HT1080 (cell line): ENCODE results near the gene RSPH3. TPM values are rescaled to one million over a fixed set of nuclear protein-coding genes. Genes with fewer than 3 reads are reported as not detected.
"Not testable (repeated sequence)": the region's sequence is repeated elsewhere in the genome, so short reads cannot be mapped to it uniquely, and the experiment has no call there.

Source experiments
- DNase-seq: peaks from one replicate; pipeline ENCODE4 v3.0.0-alpha.2; 2015; ENCODE audit warnings: low read depth
- total RNA-seq: library from RNA; depleted of rRNA; stranded (reverse); fragments of >200 nt; shearing (Covaris generic); gene quantifications from 2 replicates; pipeline ENCODE4 v1.2.3, GENCODE V29; 2014

The RSPH3 gene
- total RNA-seq, 1 experiment from 2014 or later, result 1.7 TPM

- not testable (repeated sequence) for DNase-seq
Observed at GRCh38 chr6:159025224-159025623, 25.2 kb upstream of the RSPH3 start.

GRCh38 chr6:159023893-159024292 is 23.9 kb upstream of the RSPH3 start:
- no peak for DNase-seq

GRCh38 chr6:159020011-159020410 is 20.0 kb upstream of the RSPH3 start:
- DNase-seq, result no peak

- DNase-seq, result no peak
Observed at GRCh38 chr6:159017757-159018559, 18.0 kb upstream of the RSPH3 start.

GRCh38 chr6:159014406-159014805 is 14.4 kb upstream of the RSPH3 start:
- no peak for DNase-seq

- DNase-seq, result no peak
Observed at GRCh38 chr6:159013229-159013628, 13.2 kb upstream of the RSPH3 start.

- DNase-seq, result peak; percentile 52
Observed at GRCh38 chr6:159012201-159012600, 12.2 kb upstream of the RSPH3 start.

- DNase-seq, result not testable (repeated sequence)
Observed at GRCh38 chr6:159010037-159010612, 10.1 kb upstream of the RSPH3 start.

- DNase-seq, result no peak
Observed at GRCh38 chr6:159008656-159009288, 8.8 kb upstream of the RSPH3 start.

- DNase-seq, result no peak
Observed at GRCh38 chr6:159007510-159007909, 7.5 kb upstream of the RSPH3 start.

- DNase-seq, result no peak
Observed at GRCh38 chr6:159005436-159005835, 5.4 kb upstream of the RSPH3 start.

- no peak for DNase-seq
Observed at GRCh38 chr6:159004592-159004991, 4.6 kb upstream of the RSPH3 start.

- DNase-seq, result peak; percentile 77
Observed at GRCh38 chr6:159002432-159003155, 2.6 kb upstream of the RSPH3 start.

GRCh38 chr6:158999154-158999665 is 792 bp downstream of the RSPH3 start:
- DNase-seq, result no peak

- no peak for DNase-seq
Observed at GRCh38 chr6:158996856-158997255, 3.1 kb downstream of the RSPH3 start.

- DNase-seq, result no peak
Observed at GRCh38 chr6:158993639-158994038, 6.4 kb downstream of the RSPH3 start.

- DNase-seq, result no peak
Observed at GRCh38 chr6:158991017-158991723, 8.8 kb downstream of the RSPH3 start.

GRCh38 chr6:158989711-158990110 is 10.3 kb downstream of the RSPH3 start:
- not testable (repeated sequence) for DNase-seq

- no peak for DNase-seq
Observed at GRCh38 chr6:158988477-158988876, 11.5 kb downstream of the RSPH3 start.

GRCh38 chr6:158987657-158988056 is 12.3 kb downstream of the RSPH3 start:
- no peak for DNase-seq

GRCh38 chr6:158978757-158979156 is 21.2 kb downstream of the RSPH3 start:
- peak; percentile 66 for DNase-seq
